ENCODE data around the gene TMEM263.
A peak's percentile ranks its signal among the peaks of the same experiment; 100 is the strongest.

The TMEM263 gene

GRCh38 chr12:106953352-106954250 lies 2.1 kb upstream of the TMEM263 start:
- DNase-seq: no peak

GRCh38 chr12:106954462-106955376 lies 988 bp upstream of the TMEM263 start:
- DNase-seq: peak in 1 of 2 experiments; percentile 9

GRCh38 chr12:106956048-106956578 lies 406 bp downstream of the TMEM263 start:
- peak; percentile 40 to 42 for DNase-seq

- no peak for DNase-seq
Observed at GRCh38 chr12:106957583-106957982, 1.9 kb downstream of the TMEM263 start.

- no peak for DNase-seq
Observed at GRCh38 chr12:106960443-106960842, 4.7 kb downstream of the TMEM263 start.

GRCh38 chr12:106962286-106962685 lies 6.6 kb downstream of the TMEM263 start:
- DNase-seq: no peak

- DNase-seq: no peak
Observed at GRCh38 chr12:106964526-106964925, 8.8 kb downstream of the TMEM263 start.

GRCh38 chr12:106971065-106971464 lies 15.4 kb downstream of the TMEM263 start:
- no peak for DNase-seq

GRCh38 chr12:106973545-106973944 lies 17.8 kb downstream of the TMEM263 start:
- no peak for DNase-seq

GRCh38 chr12:106974511-106974910 lies 18.8 kb downstream of the TMEM263 start:
- DNase-seq: no peak

GRCh38 chr12:106975098-106975497 lies 19.4 kb downstream of the TMEM263 start:
- DNase-seq: no peak

GRCh38 chr12:106975993-106976658 lies 20.4 kb downstream of the TMEM263 start:
- no peak for DNase-seq

- DNase-seq: no peak
Observed at GRCh38 chr12:106976668-106977067, 21.0 kb downstream of the TMEM263 start.

- DNase-seq: no peak
Observed at GRCh38 chr12:106978035-106978800, 22.5 kb downstream of the TMEM263 start.

GRCh38 chr12:106980944-106981343 lies 25.2 kb downstream of the TMEM263 start:
- DNase-seq: no peak

- no peak for DNase-seq
Observed at GRCh38 chr12:106981788-106982187, 26.1 kb downstream of the TMEM263 start.

- no peak for DNase-seq
Observed at GRCh38 chr12:106982229-106982628, 26.5 kb downstream of the TMEM263 start.

GRCh38 chr12:106984588-106985137 lies 29.0 kb downstream of the TMEM263 start:
- DNase-seq: peak in 1 of 2 experiments; percentile 9

GRCh38 chr12:106985479-106985878 lies 29.8 kb downstream of the TMEM263 start:
- DNase-seq: no peak

- no peak for DNase-seq
Observed at GRCh38 chr12:106986135-106986534, 30.4 kb downstream of the TMEM263 start.

GRCh38 chr12:106986625-106987389 lies 31.1 kb downstream of the TMEM263 start, which contains the start of gene MTERF2:
MTERF2 (minus strand) TSS chr12:106987146; CDS start chr12:106978714, 8,432 bp downstream.
- peak; percentile 66 to 74 for DNase-seq
